HG03097 (cell line): ENCODE results near the gene TCERG1L.

ENCODE experiments used
- ATAC-seq: cut with Tn5 transposase; IDR thresholded peaks from one replicate; pipeline ENCODE4 v1.9.1; 2021; ENCODE audit not compliant: unreplicated experiment, low FRiP score

Gene TCERG1L

DNA sequence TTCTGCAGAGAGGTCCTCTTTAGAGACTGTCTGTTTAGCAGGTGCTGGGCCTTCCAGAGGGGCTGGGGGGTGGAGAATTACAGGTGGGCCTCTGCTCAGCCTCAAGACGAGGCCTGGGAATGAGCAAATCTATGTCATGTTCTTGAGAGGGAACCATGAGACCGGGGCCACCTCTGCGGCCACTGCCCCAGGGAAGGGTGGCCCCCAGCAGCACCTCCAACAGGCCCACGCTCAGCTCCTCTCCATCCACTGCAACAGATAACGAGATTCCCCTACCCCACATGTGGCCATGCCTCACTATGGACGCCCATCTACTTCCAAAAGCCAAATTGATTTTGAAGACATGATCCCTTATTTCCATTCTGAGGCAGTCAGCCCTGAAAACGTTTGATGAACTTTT is 176.9 kb downstream of the TCERG1L start:
- no peak for ATAC-seq

- no peak for ATAC-seq
Observed at GRCh38 chr10:131134001-131134576, 177.4 kb downstream of the TCERG1L start.

GRCh38 chr10:131132681-131133080 is 178.8 kb downstream of the TCERG1L start:
- no peak for ATAC-seq

DNA sequence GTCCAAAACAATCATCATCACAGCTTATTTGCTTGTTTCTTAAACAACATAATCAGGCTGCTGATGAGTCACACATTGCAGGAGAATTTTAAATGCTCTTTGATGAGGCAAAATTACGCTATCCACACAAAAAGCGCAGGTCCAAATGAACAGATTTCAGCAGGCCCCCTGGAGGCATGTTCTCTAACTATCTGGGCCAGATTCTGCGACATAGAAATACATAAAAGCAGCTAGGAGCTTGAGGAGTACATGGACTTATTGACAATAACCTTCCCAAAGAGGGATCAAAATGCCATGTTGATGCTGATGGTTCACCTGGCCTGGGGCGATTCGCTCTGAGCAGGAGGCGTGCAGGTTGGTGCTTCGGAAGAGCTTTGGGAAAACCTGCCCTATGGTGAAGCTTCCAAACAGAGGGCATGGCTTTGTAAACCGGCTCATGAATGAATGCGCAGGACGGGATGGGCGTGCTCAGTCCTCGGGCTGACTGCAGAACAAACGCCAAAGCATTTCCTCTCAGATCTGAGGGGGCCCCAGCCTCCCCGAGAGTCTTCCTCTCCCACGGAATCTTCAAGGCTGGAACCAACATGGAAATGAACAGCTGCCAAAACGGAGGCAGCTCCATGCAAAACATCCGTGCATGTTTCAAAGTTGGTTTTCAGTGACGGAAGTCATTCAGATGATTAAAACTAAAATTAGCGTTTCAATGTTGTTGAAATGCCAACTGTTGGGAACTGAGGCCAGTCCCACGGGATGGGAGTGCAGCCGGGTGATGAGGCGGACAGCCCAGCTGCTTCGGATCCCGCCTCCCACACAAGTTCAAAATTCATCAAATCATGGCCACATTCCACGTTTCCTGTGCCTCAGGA is 179.6 kb downstream of the TCERG1L start:
- ATAC-seq = no peak

GRCh38 chr10:131130025-131130424 is 181.5 kb downstream of the TCERG1L start:
- no peak for ATAC-seq

DNA sequence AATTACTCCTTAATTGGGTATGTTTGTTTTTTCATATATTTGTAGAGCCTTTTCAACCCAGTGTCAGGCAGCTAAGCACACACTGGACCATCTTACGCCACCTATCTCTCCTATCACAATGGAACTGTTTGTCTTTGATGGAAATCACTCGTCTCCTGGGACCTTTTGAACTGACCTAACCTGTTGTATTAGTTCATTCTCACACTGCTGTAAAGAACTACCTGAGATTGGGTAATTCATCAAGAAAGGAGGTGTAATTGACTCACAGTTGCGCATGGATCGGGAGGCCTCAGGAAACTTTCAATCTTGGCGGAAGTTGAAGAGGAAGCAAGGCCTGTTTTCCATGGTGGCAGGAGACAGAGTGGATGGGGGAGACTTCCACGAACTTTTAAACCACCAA is 182.0 kb downstream of the TCERG1L start:
- ATAC-seq = no peak

DNA sequence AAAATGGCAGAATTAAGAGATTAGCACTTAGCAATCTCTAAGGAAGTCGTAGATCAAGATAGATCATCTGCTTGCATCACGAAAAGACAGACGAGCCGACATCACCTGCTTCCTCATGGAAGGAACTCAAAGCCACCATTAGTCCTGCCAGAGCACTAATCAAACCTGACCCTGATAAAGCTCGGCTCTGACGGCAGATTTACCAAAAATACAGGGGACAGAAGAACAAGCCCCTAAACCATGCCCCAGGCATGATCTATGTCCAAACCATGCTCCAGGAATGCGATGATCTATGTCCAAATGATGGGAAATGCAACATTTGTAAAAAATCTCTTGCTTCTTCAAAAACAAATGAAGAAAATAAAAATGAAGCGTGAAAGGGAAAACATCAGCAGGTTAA is 182.8 kb downstream of the TCERG1L start:
- no peak for ATAC-seq

GRCh38 chr10:131127610-131128009 is 183.9 kb downstream of the TCERG1L start:
- ATAC-seq = no peak

DNA sequence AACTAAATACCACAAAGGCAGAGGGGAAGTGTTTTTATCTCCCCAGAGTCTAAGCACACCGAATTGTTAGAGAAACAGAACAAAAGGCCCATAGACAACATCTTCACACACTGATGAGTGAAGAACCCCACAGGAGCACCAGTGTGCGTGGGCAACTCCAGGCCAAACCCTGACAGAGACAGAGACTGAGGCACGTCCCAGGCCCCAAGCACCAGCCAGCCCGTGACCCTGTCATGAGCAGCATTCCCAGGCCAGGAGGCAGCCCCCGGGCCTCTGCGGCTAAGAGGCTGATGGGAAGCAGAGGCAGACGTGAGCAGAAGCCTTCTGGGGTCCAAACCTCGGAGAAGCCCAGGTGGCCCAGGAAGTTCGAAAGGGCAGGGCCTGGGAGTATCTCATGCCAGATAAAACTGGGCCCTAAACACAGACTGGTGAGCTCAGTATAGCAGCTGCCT is 184.4 kb downstream of the TCERG1L start:
- ATAC-seq = no peak

DNA sequence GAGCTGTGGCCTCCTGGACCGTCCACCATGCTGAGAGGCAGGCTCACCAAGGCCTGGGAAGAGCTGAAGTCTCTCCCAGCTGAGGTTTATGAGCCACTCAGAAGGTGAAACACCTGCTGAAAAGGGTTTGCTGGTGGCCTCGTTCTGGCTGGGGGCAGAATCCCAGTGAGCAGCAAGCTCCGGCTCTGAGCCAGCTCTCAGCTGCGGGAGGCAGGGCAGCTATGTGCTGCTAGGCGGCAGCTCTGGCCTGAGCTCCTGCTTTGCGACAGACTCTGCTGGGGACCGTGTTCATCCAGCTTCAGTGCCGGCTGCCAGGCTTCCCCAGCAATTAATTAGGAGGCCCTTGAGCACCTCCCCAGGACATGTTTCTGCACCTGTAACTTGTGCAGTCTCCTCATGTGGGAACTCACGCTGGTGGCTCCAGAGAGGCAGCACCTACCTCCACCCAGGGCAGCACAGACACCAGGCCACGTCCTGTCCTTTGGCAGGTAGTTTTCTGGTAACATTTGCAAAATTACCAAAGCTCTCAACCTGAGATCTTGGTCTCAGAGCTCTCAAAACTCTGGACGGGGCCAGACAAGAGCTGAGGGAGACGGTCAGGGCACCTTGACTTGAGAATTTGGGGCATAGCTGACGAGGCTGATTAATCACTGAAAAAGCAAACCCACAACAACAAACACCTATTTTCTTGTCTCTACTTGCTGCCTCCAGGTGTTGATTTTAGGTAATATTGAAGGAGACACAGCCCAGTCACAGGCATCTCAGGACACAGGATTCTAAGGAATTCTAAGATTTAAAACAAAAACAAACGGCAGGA is 185.0 kb downstream of the TCERG1L start:
- ATAC-seq = no peak

- ATAC-seq = no peak
Observed at GRCh38 chr10:131125511-131126225, 185.9 kb downstream of the TCERG1L start.

- ATAC-seq = no peak
Observed at GRCh38 chr10:131124945-131125344, 186.6 kb downstream of the TCERG1L start.

DNA sequence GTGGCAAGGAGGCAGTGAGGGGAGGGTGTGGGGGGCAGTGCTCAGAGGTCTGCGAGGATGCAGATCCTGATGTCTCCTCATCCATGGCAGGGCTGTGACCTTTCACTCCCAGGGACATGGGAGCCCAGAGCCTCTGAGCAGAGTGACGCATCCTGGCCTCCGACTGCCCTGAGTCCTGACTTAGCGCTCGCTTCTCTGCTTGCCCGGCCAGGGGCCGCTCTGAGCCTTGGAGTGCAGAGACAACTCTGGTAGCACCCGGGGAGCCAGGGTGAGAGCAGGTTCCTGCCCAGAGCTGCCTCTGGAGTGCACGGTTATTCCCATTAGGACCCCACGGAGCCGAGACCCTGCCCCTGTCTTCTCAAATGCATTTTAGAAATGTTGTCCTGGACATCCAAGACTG is 188.0 kb downstream of the TCERG1L start:
- ATAC-seq = no peak

DNA sequence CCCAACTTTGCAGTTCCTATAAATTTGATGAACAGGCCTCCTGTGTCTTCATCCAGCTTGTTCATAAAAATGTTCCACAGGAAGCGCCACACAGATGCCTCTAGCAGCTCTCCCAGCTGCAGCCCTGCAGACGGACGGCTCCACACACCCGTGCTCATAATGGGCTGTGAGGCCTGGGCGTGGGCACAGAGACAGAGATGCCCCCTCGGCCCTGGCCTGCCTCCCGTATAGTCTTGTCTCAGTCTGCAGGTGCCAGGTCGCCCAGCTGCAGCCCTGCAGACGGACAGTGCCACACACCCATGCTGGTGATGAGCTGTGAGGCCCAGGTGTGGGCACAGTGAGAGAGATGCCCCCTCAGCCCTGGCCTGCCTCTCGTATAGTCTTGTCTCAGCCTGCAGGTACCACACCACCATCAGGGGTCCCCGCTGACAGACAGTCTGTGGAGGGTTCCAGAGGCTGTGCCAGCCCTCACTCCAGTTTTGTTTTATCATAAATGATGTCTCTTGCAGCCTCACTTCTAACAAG is 189.9 kb downstream of the TCERG1L start:
- no peak for ATAC-seq

DNA sequence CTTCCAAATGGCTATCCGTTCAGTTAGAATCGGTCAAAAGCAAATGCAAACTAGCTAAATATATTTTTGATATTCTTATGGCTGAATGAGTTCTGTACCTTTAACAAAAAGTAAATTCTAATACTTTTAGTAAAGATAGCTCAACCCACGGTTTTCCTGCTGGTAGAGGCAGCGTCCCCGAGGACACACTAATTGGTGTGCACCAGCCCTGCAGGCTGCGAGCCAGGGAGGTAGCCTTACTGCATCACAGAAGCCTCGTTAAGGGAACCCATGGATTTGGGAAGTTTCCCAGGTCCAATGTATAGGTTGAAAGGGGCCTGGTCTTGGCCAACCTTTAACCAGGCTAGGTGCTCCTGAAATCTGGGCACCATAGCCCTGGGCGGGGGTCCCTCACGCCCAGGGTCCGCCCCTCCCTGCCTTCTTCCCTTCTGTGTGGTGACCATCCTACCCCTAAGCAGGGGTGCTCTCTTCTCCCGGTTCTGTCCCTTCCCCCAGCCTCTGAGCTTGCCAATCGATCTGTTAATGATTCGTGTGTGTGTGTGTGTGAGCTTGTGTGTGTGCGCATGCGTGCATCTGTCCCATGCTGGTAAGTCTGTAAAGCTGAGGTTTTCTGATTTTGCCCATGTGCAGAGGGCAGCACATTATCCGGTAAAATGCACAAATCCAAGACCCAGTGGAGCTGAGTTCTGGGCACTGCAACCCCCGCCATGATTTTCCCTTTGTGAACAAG is 191.7 kb downstream of the TCERG1L start:
- ATAC-seq = no peak

DNA sequence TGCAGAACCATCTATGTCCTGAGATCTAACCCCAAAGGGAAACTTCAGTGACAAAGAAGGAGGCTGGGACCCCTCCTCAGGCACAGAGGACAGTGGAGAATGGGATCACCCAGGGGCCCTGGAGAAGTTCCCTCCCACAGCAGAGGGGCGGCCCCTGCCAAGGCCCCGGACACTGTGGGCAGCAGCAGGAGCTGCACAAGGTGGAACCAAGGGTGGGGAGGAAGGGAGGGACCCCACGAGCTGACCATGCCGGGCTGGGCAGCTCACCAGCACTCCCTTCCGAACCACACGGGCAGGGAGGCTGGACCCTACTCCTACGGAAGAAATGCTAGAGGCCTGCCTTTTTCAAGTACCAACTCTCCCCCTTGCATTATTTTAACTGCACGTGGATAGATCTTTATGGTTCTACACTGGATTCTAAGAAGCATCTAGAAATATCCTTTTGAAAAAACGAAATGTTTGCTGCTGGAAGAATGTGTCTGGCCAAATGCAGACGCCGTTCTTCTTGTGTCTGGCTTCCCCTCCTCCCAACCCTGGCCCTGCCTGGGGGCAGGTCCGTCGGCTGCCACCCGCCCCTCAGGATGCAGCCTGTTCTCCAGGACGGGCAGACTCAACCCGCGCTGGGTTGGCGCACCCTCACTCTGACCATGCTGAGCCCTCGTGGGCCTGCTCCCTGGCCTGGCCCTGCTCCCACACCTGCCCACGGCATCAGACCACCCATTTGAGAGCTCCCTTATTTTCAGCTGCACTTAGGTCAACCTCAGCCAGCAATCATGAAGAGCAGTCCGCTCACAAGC is 193.9 kb downstream of the TCERG1L start:
- no peak for ATAC-seq

DNA sequence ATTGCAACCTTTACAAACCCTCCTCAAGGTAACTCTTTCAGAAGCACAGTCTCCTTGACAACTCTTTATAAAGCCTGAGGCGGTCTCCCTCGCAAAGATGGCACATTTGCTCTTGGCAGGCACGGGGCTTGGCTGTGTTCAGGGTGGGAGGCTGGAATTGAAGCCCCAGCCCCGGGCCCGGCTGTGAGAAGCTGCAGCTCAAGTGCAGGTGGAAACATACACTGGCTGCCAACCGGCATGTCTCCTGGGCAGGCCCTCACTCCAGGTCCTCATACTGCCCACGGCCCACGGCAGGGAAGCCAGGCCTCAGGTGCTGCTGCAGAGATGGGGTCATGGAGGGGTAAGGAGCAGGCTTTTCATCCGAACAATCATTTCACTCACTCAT is 194.5 kb downstream of the TCERG1L start:
- no peak for ATAC-seq

DNA sequence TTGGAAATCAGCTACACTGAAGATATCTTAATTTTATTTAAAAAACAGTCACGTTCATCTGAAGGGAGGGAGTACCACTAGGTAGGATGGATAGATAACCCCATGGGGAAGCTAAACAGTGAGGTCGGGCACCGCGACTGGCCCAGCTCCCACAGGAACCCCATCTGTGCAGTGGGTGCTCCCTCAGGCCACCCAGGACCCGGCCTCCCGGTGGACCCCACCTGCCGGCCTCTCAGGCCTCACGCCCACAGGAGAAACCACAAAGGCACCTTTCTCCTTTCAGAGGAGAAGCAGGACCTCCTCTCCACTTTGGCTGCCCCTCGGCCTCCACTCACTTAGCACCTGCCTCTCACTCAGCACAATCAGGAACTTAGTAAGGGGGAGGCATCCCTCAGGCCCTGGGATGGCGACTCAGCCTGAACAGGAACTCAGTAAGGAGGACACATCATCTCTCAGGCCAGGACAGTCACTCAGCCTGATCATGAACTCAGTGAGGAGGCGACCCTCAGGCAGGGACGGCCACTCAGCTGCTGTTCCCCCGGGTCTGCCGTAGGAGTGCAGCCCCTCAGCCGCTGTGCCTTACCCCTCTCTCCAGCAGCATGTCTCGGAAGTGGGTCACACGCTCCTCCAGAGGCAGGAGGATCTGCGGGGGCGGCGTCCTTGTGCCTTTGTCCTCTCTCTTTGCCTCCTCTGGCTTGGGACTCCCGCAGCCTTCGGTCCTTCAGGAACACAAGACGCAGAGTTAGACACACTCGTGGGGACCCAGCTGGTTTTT is 195.1 kb downstream of the TCERG1L start:
- no peak for ATAC-seq
